IPS-11a (cell line): ENCODE measurements around the gene ZNF470.

Source experiments
- H3K4me3 ChIP-seq: one replicate; pipeline ENCODE4 v1.5.1; 2013; ENCODE audit warnings: low read depth, low read length, control low read depth

The ZNF470 gene

GRCh38 chr19:56567274-56568120, at the start of gene ZNF470:
ZNF470 (plus strand) TSS chr19:56567468; CDS start chr19:56570312, 2,844 bp downstream.
- H3K4me3 ChIP-seq: peak within 1 kb of the TSS; percentile 91

GRCh38 chr19:56525214-56525860, 41.9 kb upstream of the ZNF470 start:
- no peak overlapping the region for H3K4me3 ChIP-seq

GRCh38 chr19:56537442-56537841, 29.8 kb upstream of the ZNF470 start:
- no peak overlapping the region for H3K4me3 ChIP-seq

- H3K4me3 ChIP-seq: peak overlapping the region; percentile 69
These were observed 29.0 kb upstream of the ZNF470 start for GRCh38 chr19:56538254-56538760.

GRCh38 chr19:56538761-56539263, 28.5 kb upstream of the ZNF470 start, which contains the start of gene ZFP28:
ZFP28 (plus strand) TSS chr19:56538948; CDS start chr19:56539019, 71 bp downstream.
- H3K4me3 ChIP-seq: peak within 1 kb of the TSS; percentile 69

GRCh38 chr19:56543776-56544175, 23.5 kb upstream of the ZNF470 start:
- H3K4me3 ChIP-seq: no peak overlapping the region

- no peak overlapping the region for H3K4me3 ChIP-seq
These were observed 19.7 kb upstream of the ZNF470 start for GRCh38 chr19:56547535-56547934.

GRCh38 chr19:56554272-56554869, 12.9 kb upstream of the ZNF470 start:
- H3K4me3 ChIP-seq: no peak overlapping the region

- no peak overlapping the region for H3K4me3 ChIP-seq
These were observed 4.5 kb upstream of the ZNF470 start for GRCh38 chr19:56562766-56563165.

- peak overlapping the region; percentile 91 for H3K4me3 ChIP-seq
These were observed 379 bp upstream of the ZNF470 start for GRCh38 chr19:56566904-56567273.

GRCh38 chr19:56572589-56572988, 5.3 kb downstream of the ZNF470 start:
- H3K4me3 ChIP-seq: no peak overlapping the region

GRCh38 chr19:56573914-56574313, 6.6 kb downstream of the ZNF470 start:
- H3K4me3 ChIP-seq: no peak overlapping the region

GRCh38 chr19:56577719-56578602, 10.7 kb downstream of the ZNF470 start:
- no peak overlapping the region for H3K4me3 ChIP-seq

GRCh38 chr19:56594446-56594782, 27.1 kb downstream of the ZNF470 start:
- no peak overlapping the region for H3K4me3 ChIP-seq

- peak within 1 kb of the TSS; percentile 83 for H3K4me3 ChIP-seq
These were observed 27.7 kb downstream of the ZNF470 start, which contains the start of gene ZNF71 for GRCh38 chr19:56594783-56595547. ZNF71 (plus strand) TSS chr19:56595302; CDS start chr19:56601559, 6,257 bp downstream.

- H3K4me3 ChIP-seq: peak overlapping the region; percentile 83
These were observed 28.3 kb downstream of the ZNF470 start for GRCh38 chr19:56595548-56595899.

- no peak overlapping the region for H3K4me3 ChIP-seq
These were observed 29.4 kb downstream of the ZNF470 start for GRCh38 chr19:56596676-56597075.

- H3K4me3 ChIP-seq: no peak overlapping the region
These were observed 30.4 kb downstream of the ZNF470 start for GRCh38 chr19:56597696-56598095.

- no peak overlapping the region for H3K4me3 ChIP-seq
These were observed 34.1 kb downstream of the ZNF470 start for GRCh38 chr19:56601375-56601774.

GRCh38 chr19:56603829-56604228, 36.6 kb downstream of the ZNF470 start:
- H3K4me3 ChIP-seq: no peak overlapping the region
